KMS-11 (cell line): ENCODE results near the gene WASF1.

ENCODE experiments used
- H2AFZ ChIP-seq: fragments of 200-600 bp; sonication (generic); 2 replicates; pipeline ENCODE4 v1.6.1; 2016; ENCODE audit warnings: antibody characterized with exemption, mixed run types, low read depth
- H3K27ac ChIP-seq: fragments of 200-600 bp; sonication (generic); 2 replicates; pipeline ENCODE4 v1.6.1; 2016; ENCODE audit warnings: mild to moderate bottlenecking, mixed run types
- H3K27me3 ChIP-seq: fragments of 200-600 bp; sonication (generic); 2 replicates; pipeline ENCODE4 v1.6.1; 2017; ENCODE audit warnings: mild to moderate bottlenecking, low read depth, mixed run types, moderate library complexity; ENCODE audit not compliant: insufficient read depth
- H3K36me3 ChIP-seq: fragments of 200-600 bp; sonication (generic); 2 replicates; pipeline ENCODE4 v1.6.1; 2017; ENCODE audit warnings: mild to moderate bottlenecking, mixed run types; ENCODE audit not compliant: insufficient read depth
- H3K4me1 ChIP-seq: fragments of 200-600 bp; sonication (generic); 2 replicates; pipeline ENCODE4 v1.6.1; 2016; ENCODE audit warnings: mild to moderate bottlenecking, low read depth, mixed run types; ENCODE audit not compliant: poor library complexity, severe bottlenecking
- H3K4me2 ChIP-seq: fragments of 200-600 bp; sonication (generic); 2 replicates; pipeline ENCODE4 v1.7.0; 2016; ENCODE audit warnings: mild to moderate bottlenecking, mixed run types
- H3K4me3 ChIP-seq: fragments of 200-600 bp; sonication (generic); IDR thresholded peaks from 2 replicates; pipeline ENCODE4 v1.6.1; 2017; ENCODE audit warnings: low read depth, low read length, mixed read lengths; ENCODE audit not compliant: insufficient read depth
- H3K79me2 ChIP-seq: fragments of 200-600 bp; sonication (generic); 2 replicates; pipeline ENCODE4 v1.6.1; 2016; ENCODE audit warnings: low read depth, mixed run types; ENCODE audit not compliant: insufficient read depth
- H3K9ac ChIP-seq: fragments of 200-600 bp; sonication (generic); 2 replicates; pipeline ENCODE4 v1.6.1; 2016; ENCODE audit warnings: mild to moderate bottlenecking, mixed run types
- H4K20me1 ChIP-seq: fragments of 200-600 bp; sonication (generic); 2 replicates; pipeline ENCODE4 v1.6.1; 2016; ENCODE audit warnings: mild to moderate bottlenecking, mixed run types; ENCODE audit not compliant: insufficient read depth
- TF ChIP-seq, protein P1 (sequence below): fragments of 200-600 bp; sonication (generic); conservative IDR thresholded peaks from 2 replicates; pipeline ENCODE4 v1.6.1; 2017; ENCODE audit warnings: low read depth, mild to moderate bottlenecking, antibody characterized with exemption, low read length, moderate library complexity, mixed read lengths

The WASF1 gene

GRCh38 chr6:110098511-110099116 lies 80.9 kb downstream of the WASF1 start:
- no peaks in the 10 kb centered on the region for H3K27me3 ChIP-seq

GRCh38 chr6:110097443-110097842 lies 82.0 kb downstream of the WASF1 start:
- peaks cover 5% of the 10 kb centered on the region for H3K4me1 ChIP-seq
- no peak overlapping the region for H2AFZ ChIP-seq
- H3K4me2 ChIP-seq = no peak overlapping the region
- no peak overlapping the region for H3K9ac ChIP-seq
- H3K27ac ChIP-seq = no peak overlapping the region
- H3K36me3 ChIP-seq = no peaks in the 10 kb centered on the region
- H3K4me3 ChIP-seq = no peak overlapping the region
- H3K79me2 ChIP-seq = no peaks in the 10 kb centered on the region
- TF ChIP-seq, protein P1, sequence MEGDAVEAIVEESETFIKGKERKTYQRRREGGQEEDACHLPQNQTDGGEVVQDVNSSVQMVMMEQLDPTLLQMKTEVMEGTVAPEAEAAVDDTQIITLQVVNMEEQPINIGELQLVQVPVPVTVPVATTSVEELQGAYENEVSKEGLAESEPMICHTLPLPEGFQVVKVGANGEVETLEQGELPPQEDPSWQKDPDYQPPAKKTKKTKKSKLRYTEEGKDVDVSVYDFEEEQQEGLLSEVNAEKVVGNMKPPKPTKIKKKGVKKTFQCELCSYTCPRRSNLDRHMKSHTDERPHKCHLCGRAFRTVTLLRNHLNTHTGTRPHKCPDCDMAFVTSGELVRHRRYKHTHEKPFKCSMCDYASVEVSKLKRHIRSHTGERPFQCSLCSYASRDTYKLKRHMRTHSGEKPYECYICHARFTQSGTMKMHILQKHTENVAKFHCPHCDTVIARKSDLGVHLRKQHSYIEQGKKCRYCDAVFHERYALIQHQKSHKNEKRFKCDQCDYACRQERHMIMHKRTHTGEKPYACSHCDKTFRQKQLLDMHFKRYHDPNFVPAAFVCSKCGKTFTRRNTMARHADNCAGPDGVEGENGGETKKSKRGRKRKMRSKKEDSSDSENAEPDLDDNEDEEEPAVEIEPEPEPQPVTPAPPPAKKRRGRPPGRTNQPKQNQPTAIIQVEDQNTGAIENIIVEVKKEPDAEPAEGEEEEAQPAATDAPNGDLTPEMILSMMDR = no peak
- H4K20me1 ChIP-seq = no peaks in the 10 kb centered on the region
- no peaks in the 10 kb centered on the region for H3K27me3 ChIP-seq

More at GRCh38 chr6:110098511-110099116, 80.9 kb downstream of the WASF1 start:
- Histone ChIP-seq H3K36me3 (no peaks in the 10 kb centered on the region), H3K9ac (no peak overlapping the region), H2AFZ (no peak overlapping the region), H4K20me1 (no peaks in the 10 kb centered on the region), H3K79me2 (no peaks in the 10 kb centered on the region), H3K4me1 (peaks cover 8% of the 10 kb centered on the region), H3K27ac (no peak overlapping the region), H3K4me3 (no peak overlapping the region), H3K4me2 (no peak overlapping the region)
- TF ChIP-seq, protein P1 = no peak

GRCh38 chr6:110095935-110096334 lies 83.5 kb downstream of the WASF1 start:
- H3K27me3 ChIP-seq = no peaks in the 10 kb centered on the region
- H3K4me3 ChIP-seq = no peak overlapping the region
- no peaks in the 10 kb centered on the region for H3K79me2 ChIP-seq
- H3K36me3 ChIP-seq = no peaks in the 10 kb centered on the region
- H2AFZ ChIP-seq = no peak overlapping the region
- no peak overlapping the region for H3K27ac ChIP-seq
- TF ChIP-seq, protein P1 = no peak
- no peaks in the 10 kb centered on the region for H4K20me1 ChIP-seq
- no peak overlapping the region for H3K4me2 ChIP-seq
- H3K4me1 ChIP-seq = no peaks in the 10 kb centered on the region
- H3K9ac ChIP-seq = no peak overlapping the region

GRCh38 chr6:110095101-110095500 lies 84.4 kb downstream of the WASF1 start:
- no peak overlapping the region for H3K27ac ChIP-seq
- H3K36me3 ChIP-seq = no peaks in the 10 kb centered on the region
- no peak overlapping the region for H3K4me2 ChIP-seq
- H3K9ac ChIP-seq = no peak overlapping the region
- no peaks in the 10 kb centered on the region for H3K79me2 ChIP-seq
- no peaks in the 10 kb centered on the region for H4K20me1 ChIP-seq
- H2AFZ ChIP-seq = no peak overlapping the region
- H3K4me1 ChIP-seq = no peaks in the 10 kb centered on the region
- no peak overlapping the region for H3K4me3 ChIP-seq
- no peaks in the 10 kb centered on the region for H3K27me3 ChIP-seq
- TF ChIP-seq, protein P1 = no peak
